Stimulated activated naive CD4-positive, alpha-beta T cell treated with Interleukin-2 at 50 U/mL for 16 hours (primary cell): ENCODE results near the gene RPRML.
"Not testable (repeated sequence)": the region's sequence is repeated elsewhere in the genome, so short reads cannot be mapped to it uniquely, and the experiment has no call there.

ENCODE experiments used
- DNase-seq: peaks from one replicate; lab custom pipeline; 2025; lab: John Stamatoyannopoulos, UW

Gene RPRML

GRCh38 chr17:46979147-46979863 lies at the start of gene RPRML:
Gene RPRML, minus strand, starts transcription at chr17:46979253. Its CDS starts 246 bp downstream, at chr17:46979007.
- peak; percentile 12 for DNase-seq

DNA sequence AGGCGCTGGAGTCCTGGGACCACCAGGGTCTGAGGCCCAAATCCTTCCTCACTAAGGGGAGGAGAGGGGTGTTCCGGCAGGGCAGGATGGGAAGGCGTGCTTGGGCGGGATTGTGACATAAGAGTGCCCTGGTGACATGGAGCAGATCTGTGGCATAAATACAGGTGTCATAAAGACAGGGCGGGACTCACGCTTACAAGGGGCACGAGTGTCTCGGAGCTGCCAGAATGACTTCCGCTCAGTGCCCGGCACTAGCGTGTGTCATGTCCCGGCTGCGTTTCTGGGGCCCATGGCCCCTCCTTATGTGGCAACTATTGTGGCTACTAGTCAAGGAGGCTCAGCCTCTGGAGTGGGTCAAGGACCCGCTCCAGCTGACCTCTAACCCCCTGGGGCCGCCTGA lies 37.9 kb upstream of the RPRML start:
- DNase-seq: not testable (repeated sequence)

DNA sequence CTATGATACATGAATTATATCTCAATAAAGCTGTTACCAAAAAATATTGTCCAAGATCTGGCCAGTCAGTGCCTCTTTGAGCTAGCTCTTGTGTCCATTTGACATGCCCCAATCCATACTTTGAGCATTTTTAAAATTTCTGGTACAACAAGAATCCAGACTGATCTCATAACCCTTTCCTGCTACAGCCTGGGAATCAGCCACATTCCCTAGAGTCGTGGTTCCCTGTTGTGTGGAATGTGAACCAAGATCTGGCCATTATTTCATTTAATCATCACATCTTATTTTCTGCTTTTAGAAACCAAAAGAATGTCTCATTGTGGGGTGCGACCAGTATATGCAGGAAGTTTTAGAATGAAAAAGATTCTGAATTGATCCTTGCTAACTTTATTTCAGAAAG lies 34.3 kb upstream of the RPRML start:
- no peak for DNase-seq

- no peak for DNase-seq
Measured at GRCh38 chr17:47012457-47012856, 33.4 kb upstream of the RPRML start.

- DNase-seq: no peak
Measured at GRCh38 chr17:47009759-47010594, 30.9 kb upstream of the RPRML start.

DNA sequence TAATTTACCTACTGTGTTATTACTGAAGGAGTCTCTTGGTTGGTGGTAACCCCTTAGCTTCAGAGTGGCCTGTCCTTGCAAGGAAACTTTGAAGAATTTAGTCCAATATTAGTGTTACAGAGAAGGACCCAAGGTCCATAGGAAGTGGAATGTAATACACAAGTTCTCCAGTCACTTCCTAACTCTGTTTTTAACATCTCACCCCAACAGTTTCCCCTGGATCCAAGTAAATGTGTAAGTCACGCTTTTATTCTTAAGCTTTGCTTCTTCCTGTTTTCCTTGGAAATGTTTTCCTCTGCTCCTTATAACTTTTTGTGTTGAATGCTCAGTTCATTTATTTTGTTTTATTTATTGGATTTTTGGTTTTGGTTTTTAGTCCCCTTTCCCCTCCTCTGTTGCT lies 25.9 kb upstream of the RPRML start:
- DNase-seq: no peak

DNA sequence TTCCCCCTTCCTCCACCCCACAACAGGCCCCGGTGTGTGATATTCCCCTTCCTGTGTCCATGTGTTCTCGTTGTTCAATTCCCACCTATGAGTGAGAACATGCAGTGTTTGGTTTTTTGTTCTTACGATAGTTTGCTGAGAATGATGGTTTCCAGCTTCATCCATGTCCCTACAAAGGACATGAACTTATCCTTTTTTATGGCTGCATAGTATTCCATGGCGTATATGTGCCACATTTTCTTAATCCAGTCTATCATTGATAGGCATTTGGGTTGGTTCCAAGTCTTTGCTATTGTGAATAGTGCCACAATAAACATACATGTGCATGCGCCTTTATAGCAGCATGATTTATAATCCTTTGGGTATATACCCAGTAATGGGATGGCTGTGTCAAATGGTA lies 24.8 kb upstream of the RPRML start:
- DNase-seq: not testable (repeated sequence)

DNA sequence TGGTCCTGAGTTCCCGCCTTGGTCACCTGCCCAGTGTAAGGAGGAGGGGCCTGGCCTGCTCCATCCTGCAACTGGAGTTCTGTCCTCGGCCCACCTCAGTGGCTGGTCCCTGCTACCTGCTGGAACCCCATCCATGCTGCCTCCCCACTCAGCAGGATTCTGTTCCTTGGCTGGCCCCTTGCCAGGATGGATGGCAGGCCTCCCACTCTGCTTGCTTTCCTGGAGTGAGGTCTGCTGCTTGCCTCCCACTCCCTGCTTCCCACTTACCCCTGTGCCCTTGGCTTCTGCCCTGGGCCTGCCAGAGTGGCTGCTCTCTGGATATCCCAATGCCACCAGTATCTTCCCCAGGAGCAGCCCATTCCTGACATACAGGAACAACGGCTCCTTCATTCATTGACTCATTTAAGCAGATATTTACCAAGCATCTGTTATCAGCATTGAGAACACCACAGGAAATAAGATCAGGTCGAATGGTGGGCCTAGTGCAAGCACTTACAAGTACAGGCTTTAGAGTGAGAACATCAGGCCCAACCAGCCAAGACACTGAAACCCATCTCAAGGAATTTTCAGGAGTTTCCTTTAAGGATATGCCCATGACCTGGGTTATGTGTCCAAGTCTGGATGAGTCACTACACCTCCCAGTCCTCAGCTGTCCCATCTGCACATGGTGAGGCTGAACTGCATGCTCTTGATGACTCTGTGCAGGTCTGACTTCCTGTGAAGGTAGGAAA lies 17.0 kb upstream of the RPRML start:
- no peak for DNase-seq

DNA sequence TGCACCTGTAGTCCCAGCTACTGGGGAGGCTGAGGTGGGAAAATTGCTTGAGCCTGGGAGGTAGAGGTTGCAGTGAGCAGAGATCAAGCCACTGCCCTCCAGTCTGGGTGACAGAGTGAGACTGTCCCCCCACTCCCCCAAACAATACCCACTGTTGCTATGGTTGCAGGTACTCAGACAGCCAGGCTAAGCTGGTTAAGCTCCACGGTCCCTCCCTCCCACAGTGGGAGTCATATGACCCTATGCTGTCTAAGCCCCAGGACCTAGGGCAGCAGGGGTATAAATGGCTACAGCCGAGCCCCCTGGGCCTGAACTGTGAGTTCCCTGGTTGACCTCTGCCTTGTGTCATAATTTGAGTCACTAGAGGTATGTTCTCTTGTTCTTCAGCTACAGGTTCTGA lies 15.9 kb upstream of the RPRML start:
- DNase-seq: no peak

GRCh38 chr17:46991617-46992016 lies 12.6 kb upstream of the RPRML start:
- DNase-seq: no peak

GRCh38 chr17:46989637-46990431 lies 10.8 kb upstream of the RPRML start:
- DNase-seq: no peak

GRCh38 chr17:46987927-46988326 lies 8.9 kb upstream of the RPRML start:
- DNase-seq: not testable (repeated sequence)

DNA sequence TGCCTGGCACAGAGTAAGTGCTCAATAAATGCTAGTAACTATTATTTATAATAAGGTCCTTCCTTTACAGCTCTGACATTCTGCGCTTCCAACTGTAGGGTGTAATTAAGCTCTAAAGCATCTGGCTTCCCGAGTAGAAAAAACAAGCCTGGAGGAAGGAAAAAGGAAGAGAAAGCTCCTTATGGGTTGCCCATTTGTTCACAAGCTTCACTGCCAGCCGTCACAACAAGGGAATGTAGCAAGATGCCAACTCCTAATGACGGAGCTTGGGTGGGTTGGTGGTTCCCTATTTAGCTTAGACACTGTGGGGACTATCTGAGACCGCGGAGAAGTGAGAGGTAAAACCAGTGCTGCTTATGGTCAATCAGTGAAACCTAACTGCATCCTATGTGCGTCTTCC lies 7.3 kb upstream of the RPRML start:
- DNase-seq: no peak

GRCh38 chr17:46984892-46985291 lies 5.8 kb upstream of the RPRML start:
- no peak for DNase-seq

DNA sequence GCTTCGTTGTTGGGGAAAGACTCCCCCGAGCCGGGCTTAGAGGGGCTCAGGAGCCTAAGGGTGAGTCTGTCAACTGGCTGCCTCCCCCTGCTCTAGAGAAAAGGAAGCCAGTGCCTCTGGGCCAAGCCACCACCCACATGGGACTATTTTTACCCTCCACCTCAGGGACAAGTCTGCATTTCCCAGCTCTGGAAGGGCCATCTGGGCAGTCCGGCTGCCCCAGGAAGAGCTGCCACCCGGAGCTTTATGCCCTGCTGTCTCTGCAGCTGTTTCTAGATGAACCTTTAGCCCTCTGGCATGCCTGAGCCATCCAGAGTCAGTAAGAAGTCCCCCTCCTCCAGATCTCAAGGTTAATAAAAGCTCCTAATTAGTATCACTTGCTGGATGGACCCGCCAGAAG lies 5.3 kb upstream of the RPRML start:
- DNase-seq: no peak

- no peak for DNase-seq
Measured at GRCh38 chr17:46983782-46984181, 4.7 kb upstream of the RPRML start.

- DNase-seq: no peak
Measured at GRCh38 chr17:46982577-46982976, 3.5 kb upstream of the RPRML start.

- DNase-seq: no peak
Measured at GRCh38 chr17:46978489-46979146, 435 bp downstream of the RPRML start.

DNA sequence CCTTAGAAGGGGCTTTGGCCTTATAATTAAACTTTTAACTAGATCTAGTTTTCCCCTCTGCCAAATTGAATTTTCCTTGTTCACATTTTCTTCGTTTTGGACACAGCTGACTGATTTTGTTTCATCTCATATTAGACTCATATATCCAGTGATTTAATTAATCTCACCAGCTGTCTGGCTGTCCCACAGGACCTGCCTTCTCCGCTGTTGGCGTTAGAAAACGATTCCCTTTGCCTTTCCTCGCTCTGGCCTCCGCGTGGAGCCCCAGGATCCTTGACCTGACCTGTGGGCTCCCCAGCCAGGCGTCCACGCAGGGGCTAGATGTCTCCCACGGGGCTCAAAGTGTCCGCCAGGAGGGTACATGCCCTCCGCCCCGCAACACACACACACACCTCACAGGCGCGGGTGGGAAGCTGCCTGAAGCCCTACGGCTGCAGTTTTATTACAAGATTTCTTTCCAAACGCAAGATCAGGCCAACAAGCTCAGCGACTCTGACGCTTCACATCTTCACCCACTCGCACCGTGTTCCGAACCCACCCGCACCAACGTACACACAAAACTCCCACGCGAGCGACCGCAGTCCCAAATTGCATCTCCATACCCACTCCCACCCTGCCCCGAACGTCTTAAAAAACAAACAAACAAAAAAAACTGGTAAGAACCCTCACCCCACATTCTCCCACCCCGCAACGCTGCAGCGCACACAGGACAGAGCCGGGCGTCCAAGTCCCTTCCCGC lies 1.1 kb downstream of the RPRML start:
- no peak for DNase-seq

DNA sequence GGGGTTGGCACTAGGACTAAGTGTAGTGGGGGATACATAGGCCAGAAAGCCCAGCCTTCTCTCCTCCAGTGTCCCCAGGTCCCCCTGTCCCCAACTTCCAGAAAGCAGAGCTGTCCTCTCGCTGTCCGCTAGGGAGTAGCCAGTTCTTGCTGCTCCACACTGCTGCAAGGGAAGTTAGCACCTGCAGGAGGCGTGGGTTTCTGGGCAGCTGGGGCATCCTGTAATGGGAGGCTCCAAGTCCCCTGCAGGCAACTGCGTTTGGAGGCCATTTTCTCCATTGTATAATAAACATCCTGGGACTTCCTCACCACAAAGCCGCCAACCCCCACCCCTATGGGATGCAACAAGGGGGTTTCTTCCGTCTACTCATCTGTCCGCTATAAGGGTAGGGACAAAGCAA lies 1.7 kb downstream of the RPRML start:
- no peak for DNase-seq
